Testis (tissue), 2 donors: ENCODE results near the gene RNF31.

ENCODE experiments used
- CTCF ChIP-seq, 3 experiments: fragments of 450-650 bp in 2 of 3; fragments of 200-600 bp in 1 of 3; sonication (generic) in 1 of 3; IDR thresholded peaks; one replicate each; pipeline ENCODE4 v1.5.1; 2016 to 2019; ENCODE audit warnings: antibody characterized with exemption in 3 of 3, mild to moderate bottlenecking in 2 of 3, moderate library complexity in 1 of 3
- POLR2A ChIP-seq: fragments of 450-650 bp; IDR thresholded peaks from one replicate; pipeline ENCODE4 v1.6.1; 2017; ENCODE audit warnings: antibody characterized with exemption, mild to moderate bottlenecking, moderate library complexity

DNA sequence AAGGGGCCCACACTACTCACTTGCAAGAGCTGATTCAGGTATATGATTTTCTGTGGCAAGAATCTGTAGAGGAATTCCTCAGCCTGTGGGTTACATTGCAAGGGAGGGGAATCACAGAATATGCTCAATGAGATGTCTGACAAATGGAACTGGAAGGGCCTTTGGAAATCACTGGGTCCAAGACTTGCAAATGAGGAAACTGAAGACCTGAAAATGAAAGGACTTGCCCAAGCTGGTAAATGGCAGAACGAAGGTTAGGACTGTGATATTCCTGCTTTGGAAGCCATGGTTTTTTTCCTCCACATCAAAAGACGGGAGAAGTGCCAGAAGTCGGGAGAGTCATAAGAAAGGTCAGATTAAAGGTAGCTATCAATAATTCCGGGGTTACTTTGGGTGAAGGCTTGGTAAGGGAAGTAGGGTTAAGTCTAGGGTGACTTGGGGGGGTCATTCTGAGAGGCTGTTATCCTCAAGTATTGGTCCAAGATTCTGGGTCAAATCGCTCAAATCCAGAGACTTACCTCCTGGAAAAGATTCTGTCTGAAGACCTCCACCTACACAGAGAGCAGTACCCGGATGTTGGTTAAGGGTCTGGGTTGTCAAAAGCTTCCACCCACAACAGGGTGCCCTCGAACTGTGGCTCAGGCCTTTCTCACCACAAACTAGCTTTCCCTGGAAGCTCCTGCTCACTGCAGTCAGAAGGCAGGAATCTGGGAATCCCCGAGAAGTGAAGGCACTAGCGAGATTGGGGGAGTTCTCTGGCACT, 1.4 kb upstream of the RNF31 start:
- no peak for TF ChIP-seq CTCF (IDR thresholded peaks at IDR 0.05)
- no peak for TF ChIP-seq POLR2A
